ENCODE results near the gene VTA1.

DNA sequence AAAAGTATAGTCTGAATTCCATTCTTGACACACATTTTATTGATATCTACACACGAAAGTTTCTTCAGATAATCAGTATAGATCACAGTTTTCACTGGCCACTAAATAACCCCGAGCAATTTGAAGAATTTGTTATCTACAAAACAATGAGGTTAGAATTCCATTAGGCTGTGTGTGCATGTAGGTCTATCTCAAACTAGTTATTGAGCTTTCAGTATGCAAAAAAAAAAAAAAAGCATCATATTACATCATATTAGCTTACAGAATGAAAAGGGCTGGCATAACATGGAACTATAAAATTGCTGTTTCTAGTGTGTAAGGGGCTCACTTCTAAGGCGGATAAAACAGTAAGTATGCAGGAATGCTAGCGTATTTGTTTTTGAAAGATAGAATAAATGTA, 95.2 kb downstream of the VTA1 start:
- TF ChIP-seq, protein P1, sequence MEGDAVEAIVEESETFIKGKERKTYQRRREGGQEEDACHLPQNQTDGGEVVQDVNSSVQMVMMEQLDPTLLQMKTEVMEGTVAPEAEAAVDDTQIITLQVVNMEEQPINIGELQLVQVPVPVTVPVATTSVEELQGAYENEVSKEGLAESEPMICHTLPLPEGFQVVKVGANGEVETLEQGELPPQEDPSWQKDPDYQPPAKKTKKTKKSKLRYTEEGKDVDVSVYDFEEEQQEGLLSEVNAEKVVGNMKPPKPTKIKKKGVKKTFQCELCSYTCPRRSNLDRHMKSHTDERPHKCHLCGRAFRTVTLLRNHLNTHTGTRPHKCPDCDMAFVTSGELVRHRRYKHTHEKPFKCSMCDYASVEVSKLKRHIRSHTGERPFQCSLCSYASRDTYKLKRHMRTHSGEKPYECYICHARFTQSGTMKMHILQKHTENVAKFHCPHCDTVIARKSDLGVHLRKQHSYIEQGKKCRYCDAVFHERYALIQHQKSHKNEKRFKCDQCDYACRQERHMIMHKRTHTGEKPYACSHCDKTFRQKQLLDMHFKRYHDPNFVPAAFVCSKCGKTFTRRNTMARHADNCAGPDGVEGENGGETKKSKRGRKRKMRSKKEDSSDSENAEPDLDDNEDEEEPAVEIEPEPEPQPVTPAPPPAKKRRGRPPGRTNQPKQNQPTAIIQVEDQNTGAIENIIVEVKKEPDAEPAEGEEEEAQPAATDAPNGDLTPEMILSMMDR (IDR thresholded peaks at IDR 0.05): no peak
- TF ChIP-seq ZFX (IDR thresholded peaks at IDR 0.05; ENCODE audit: borderline replicate concordance): no peak

All from 22Rv1 (cell line).